ENCODE data around the gene PSMB10.
A peak's percentile ranks its signal among the peaks of the same experiment; 100 is the strongest.
"Not testable (repeated sequence)": the region's sequence is repeated elsewhere in the genome, so short reads cannot be mapped to it uniquely, and the experiment has no call there.

The PSMB10 gene

DNA sequence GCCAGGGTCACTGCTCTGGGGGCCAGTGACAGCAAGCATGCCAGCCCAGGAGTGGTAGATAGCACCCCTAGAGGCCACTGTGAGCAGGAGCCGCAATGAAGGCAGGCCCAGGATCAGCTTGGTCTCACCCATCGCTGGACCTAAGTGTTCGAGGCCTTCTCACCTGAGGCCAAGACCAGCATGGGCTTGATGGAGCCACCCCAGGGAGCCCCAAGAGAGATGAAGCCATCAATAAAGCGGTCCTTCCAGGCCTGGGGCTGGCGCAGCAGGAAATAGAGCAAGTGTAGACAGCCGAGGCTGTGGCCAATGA is 5.5 kb upstream of the PSMB10 start:
- no peak for DNase-seq (ENCODE audit: low read depth)

DNA sequence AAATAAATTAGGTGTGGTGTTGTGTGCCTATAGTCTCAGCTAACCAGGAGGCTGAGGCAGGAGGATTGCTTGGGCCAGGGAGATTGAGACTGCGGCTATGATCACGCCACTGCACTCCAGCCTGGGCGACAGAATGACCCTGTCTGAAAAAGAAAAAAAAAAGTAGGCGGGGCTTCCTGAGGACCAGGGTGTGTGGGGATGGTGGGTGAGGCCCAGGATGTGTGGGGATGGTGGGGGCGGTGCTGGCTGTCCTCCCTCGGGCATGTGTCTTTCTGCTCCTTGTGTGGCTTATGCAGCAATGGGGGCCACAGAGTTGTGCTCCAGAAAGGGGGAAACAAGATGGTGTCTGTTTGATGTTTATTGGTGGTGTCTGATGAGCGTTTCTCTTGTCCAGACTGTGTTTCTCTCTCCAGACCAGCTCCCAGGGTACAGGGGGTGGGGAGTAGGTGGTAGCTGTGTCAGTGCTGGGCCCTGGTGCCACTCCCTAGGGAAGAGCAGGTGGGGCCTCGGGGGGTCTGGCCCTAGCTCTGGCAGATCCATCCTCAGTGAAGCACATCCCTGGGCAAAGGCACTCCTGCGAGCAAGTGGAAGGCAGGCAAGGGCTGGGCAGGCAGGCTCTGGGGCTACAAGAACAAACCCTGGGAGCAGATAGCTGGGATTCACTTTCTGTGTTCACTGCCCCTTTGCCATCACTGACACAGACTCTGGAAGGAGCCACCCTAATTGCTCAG is 5.0 kb upstream of the PSMB10 start:
- DNase-seq (ENCODE audit: low read depth) = no peak

DNA sequence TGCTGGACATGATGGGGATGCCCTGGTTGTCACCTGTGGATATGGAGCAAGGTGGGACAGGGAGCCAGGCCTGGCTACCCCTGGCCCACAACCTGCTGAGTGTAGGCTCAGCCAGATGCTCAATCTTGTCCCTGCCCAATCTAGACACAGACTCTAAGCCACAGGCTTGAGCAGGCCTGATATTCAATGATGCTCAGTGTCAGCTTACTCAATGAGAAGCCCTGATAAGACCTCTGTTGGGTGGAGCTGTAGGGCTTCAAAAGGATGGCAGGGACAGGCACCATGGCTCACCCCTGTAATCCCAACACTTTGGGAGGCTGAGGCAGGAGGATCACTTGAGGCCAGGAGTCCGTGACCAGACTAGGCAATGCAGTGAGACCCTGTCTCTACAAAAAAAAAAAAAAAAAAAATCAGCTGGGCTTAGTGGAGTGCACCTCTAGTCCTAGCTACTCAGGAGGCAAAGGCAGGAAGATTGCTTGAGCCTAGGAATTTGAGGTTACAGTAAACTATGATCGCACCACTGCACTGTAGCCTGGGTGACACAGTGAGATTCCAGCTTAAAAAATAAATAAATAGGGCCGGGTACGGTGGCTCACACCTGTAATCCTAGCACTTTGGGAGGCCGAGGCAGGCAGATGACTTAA is 3.9 kb upstream of the PSMB10 start:
- DNase-seq (ENCODE audit: low read depth) = no peak

DNA sequence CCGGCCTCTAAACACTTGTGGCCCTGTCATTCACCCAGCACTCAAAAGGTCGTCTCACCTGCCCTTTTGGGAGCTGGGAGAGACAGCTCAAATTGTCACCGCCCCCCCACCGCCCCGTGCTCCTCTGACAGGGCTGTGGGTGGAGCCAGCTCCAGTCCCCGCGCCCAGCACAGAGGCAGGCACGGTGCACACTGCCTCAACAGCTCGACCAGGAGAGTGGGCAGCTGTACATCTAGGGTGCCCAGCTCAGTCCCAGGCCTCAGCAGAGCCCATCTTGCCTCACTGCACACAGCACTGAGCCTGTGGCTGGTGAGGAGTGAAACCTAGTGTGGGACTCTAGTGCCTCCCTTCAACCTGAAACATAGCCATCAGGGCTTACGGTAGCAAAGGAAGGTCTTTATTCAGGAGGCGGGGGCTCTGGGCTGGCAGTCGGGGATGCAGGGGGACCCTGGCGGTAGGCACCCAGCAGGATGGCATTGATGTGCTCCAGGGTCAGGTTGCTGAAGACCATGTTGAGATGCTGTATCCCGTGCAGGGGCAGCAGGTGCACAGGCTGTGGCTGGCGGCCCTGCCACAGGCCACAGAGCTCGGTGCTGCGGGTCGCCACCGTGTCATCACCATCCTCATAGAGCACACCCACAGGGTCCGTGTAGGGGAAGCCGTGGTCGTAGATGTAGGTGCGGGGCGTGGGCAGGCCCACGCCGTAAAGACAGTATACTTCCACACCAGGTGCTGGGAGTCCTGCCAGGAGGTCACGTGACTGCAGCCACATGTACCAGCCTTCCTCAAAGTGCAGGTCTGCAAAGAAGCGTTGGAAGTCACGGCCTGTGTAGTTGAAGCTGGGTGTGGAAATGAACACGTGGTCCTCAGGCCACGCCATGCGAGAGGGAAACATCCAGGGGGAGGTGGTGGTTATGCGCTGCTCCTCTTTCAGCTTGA is 3.1 kb upstream of the PSMB10 start:
- DNase-seq (ENCODE audit: low read depth) = no peak

DNA sequence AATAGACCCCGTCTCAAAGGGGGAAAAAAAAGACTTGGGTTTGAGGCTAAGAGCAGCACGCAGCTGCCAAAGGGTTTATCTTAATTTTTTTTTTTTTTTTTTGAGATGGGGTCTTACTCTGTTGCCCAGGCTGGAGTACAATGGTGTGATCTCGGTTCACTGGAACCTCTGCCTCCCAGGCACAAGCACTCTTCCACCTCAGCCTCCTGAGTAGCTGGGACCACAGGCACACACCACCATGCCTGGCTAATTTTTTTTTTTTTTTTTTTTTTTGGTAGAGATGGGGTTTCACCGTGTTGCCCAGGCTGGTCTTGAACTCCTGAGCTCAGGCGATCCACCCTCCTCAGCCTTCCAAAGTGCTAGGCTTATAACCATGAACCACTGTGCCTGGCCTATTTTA is 1.1 kb upstream of the PSMB10 start:
- DNase-seq (ENCODE audit: low read depth) = not testable (repeated sequence)

DNA sequence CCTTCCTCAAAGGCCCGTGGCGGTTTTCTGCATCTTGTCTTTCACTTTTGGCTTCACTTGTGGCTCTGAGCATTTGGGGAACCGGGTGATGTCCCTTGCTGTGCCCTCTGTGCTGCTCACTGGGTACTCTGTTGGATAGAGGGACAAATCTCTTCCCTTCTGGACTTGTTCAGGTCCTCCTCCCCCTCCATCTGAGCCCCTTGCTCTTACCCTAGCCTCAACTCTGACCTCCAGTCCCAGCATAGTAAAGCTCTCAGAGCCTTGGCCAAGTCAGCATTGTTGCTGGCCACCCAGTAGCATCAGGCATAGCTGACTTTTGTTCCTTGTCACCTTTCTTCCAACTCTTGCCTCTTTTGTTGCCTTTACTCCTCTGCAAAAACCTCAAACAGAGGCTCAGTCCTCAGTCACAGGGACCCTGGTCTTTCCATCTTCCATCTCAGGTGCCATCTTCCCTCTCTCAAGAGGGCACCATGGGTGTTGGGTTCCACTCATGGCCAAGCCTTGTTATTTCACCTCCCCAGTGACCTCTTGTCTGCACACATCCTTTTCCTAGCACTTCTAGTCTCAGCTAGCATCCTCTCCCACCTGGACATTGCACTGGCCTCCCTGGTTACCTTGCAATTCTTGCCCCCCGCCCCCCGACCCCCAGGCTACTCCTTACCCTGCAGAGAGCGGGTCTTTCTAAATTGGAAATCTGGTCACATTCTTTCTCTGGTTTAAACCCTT is 393 bp upstream of the PSMB10 start:
- DNase-seq (ENCODE audit: low read depth) = no peak

DNA sequence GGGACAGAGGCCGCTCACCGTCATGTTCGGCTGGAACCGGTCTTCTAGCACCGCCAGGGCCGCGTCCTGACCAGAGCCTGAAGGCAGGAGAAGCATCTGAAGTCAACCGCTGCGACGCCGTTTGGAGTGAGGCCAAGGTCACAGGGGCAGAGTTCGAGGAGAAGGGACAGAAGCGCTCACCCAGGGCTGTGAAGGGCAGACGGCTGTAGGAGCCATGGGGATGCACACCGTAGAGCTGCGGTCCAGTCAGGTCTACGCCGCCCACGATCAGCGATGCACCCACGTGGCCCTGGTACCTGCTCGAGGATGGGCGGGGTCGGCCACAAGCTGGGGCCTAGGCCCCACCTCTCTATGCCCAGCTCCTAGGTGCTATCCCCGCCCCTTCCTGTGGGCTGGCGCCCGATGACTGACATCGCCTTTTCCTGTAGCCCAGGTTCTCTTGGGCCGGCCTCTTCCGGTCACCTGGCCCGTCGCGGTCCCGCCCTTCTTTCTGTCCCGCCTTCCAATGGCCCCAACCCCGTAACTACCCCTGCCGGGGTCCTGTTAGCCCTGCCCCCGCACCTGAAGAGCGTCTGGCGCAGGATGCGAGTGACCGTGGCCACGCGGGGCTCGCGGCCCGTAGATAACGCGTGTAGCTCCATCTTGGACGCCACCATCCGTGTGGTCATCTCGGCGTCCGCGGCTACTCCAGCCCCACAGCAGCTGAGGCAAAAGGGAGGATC is 1.1 kb downstream of the PSMB10 start:
- peak; percentile 86 for DNase-seq (ENCODE audit: low read depth)

DNA sequence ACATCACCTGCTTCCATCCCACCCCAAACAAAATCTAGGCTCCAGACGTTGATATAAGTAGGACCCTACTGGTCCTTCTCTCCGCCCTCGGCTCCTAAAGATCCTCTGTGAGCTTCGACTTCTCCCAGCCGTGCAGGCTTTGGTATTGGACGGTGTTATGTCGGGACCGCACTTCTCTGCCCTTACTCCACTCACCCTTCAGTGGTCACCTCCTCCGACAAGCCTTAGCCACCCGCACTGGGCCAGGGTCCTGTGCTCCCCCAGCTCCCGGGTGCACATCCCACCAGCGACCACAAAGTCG is 1.6 kb downstream of the PSMB10 start:
- no peak for DNase-seq (ENCODE audit: low read depth)

DNA sequence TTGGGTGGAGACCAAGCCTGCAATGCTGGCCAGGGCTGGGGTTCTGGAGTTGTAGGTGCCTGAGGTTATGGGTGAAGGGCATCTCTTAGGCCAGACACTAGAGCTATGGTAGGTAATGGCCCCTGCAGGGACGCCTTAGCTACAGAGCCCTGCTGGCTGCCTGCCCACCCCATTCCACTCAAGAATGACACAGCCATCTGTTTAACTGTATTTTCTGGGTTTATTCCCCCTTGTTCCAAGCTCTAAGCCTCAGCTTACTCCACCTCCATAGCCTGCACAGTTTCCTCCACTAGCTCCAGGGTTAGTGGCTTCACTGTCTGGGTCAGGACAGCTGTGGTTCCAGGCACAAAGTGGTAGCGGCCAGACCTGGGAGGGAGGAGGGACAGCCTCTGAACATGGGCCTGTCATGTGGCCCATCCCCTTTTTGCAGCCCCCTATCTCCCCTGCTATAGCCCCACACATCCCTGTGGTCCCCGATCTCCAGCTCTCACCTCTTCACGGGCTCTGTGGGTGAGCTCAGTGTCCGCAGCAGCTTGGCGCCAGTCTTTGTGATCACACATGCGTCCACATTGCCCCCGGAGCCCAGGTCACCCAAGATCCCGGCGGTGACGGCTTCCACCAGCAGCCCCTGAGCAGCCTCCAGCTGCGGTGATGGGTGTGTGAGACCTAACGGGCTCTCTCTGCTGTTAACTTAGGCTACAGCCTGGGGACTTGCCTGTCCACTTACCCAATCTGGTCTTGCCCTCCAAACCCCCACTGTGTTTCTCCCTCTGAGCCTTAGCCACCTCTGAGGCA is 2.1 kb downstream of the PSMB10 start:
- DNase-seq (ENCODE audit: low read depth) = no peak

DNA sequence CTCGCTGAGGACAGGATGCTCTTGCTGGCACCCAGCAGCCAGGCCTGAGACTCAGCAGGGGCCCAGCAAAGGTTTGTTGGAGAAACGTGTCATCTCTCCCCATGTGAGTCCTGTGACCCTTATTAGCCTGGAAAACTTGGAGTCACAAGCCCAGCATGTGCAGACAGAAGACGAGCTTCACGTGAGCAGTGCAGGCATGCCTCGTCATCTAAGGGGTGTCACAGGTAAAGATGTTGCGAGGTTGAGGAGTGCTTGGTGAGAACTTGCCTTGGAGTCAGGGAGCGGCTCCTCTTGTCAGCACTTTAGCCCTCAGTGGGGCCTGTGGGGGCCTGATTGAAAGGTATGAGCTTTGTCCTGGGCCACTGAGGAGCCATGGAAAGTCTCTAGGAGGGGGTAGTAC is 2.8 kb downstream of the PSMB10 start:
- no peak for DNase-seq (ENCODE audit: low read depth)

DNA sequence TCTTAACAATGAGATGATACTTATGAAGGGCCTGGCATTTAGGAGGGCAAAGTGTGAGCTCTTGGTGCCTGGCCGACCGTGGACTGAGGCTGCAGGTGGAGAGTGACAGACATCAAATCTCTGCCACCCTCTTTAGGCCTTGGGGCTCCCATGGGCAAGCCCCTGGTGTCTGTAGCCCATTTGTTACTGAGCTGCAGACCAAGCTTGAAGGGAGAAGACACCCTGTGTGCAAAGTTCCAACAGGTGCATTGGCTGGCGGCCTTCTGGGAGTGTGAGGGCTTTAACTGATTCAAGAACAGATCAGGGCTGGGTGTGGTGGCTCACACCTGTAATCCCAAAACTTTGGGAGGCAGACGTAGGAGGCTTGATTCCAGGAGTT is 4.2 kb downstream of the PSMB10 start:
- DNase-seq (ENCODE audit: low read depth) = no peak

DNA sequence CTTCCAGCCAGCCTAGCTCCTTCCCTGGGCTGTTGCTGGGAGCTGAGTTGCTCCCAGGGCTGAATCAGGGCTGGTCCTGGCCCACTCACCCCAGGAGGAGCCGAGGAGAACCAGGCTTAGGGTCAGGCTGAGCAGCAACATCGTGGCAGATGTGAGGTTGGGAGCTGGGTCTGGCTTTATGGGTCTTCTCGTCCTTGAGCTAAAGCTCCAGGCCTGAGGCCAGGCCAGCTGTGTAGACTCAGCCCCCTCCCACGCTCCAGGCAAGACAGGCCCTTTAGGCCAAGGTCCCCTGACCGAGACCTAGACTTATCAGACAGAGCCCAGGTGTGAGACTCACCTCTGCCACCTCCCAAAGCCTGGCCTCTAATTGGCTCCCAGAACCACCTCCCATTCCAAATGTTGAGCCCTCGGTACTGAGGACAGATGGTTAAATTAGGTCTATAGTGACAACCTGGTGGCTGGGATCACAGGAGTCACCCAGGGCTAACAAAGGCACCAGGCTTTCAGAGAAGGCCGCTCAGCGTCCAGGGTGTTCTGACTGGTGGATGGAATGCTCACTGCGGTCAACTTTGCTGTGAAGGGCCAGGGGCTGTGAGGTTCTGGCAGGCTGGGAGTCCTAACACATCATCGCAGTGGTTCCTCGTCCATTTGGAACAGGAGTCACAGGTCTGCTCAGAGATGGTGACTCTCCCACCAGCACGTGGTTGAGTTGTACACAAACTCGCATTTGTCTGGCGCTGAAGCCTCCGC is 4.8 kb downstream of the PSMB10 start, which contains the start of gene CTRL:
TSS of gene CTRL (minus strand) at position 151 of the 750 bp plus-strand sequence. CDS start at position 141, 10 bp downstream.
- no peak for DNase-seq (ENCODE audit: low read depth)

DNA sequence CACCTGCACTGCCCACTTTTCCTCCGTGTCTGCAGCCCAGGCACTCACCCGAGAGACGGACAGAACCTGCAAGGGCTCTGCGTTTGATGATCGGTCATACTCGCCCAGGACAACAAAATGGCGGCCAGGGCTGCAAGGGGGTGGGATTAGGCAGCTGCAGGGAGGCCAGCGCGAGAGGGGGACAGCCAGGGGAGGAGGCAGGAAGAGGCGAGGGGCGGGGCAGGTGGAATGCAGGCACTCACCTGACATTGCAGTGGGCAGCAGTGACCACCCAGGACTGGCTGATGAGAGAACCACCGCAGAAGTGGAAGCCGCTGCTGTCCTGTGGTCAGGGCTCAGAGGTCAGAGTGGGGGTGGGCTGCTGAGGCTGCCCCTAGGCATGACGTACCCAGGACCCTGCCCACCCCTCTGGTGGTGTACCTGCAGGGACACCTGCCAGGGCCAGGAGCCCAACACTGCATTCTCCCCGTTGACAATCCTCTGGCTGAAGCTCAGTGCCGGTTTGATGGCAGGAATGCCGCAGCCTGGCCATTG is 5.9 kb downstream of the PSMB10 start:
- DNase-seq (ENCODE audit: low read depth) = no peak

DNA sequence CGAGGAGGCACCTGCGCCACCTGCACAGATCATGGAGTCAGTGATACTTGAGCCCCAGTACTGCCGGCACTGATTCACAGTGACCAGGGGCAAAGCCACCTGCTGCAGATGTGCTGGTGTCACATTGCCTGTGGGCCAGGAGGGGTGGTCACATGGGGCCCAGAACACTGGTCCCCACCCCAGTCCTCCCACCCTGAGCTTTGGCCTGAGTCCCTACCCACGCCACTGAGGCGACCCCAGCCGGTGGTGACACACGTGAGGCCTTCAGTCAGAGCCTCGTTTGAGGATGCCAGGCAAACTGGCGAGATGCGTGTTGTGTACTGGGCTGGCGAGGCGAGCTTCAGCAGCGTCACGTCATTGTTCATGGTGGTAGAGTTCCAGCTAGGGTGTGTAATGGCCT is 6.5 kb downstream of the PSMB10 start:
- DNase-seq (ENCODE audit: low read depth) = no peak

DNA sequence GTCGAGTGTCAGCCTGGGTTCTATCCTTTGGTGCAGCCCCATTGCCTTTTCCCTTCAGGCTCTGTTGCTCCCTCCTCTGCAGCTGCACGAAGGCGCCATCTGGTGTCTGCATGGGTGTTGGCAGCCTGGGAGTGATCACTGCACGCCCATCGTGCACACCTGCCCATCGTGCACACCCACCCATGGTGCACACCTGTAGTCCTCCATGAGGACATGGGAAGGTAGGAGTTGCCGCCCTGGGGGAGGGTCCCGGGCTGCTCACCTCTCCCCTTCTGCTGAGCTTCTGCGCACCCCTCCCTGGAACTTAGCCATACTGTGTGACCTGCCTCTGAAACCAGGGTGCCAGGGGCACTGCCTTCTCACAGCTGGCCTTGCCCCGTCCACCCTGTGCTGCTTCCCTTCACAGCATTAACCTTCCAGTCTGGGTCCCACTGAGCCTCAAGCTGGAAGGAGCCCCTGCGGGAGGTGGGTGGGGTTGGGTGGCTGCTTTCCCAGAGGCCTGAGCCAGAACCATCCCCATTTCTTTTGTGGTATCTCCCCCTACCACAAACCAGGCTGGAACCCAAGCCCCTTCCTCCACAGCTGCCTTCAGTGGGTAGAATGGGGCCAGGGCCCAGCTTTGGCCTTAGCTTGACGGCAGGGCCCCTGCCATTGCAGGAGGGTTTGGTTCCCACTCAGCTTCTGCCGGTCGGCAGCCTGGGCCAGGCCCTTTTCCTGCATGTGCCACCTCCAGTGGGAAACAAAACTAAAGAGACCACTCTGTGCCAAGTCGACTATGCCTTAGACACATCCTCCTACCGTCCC is 7.9 kb downstream of the PSMB10 start:
- no peak for DNase-seq (ENCODE audit: low read depth)

DNA sequence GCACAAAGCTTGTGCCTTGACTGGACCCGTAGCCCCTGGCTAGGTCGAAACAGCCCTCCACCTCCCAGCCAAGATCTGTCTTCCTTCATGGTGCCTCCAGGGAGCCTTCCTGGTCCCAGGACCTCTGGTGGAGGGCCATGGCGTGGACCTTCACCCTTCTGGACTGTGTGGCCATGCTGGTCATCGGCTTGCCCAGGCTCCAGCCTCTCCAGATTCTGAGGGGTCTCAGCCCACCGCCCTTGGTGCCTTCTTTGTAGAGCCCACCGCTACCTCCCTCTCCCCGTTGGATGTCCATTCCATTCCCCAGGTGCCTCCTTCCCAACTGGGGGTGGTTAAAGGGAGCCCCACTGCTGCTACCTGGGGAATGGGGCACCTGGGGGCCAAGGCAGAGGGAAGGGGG is 8.5 kb downstream of the PSMB10 start:
- no peak for DNase-seq (ENCODE audit: low read depth)

DNA sequence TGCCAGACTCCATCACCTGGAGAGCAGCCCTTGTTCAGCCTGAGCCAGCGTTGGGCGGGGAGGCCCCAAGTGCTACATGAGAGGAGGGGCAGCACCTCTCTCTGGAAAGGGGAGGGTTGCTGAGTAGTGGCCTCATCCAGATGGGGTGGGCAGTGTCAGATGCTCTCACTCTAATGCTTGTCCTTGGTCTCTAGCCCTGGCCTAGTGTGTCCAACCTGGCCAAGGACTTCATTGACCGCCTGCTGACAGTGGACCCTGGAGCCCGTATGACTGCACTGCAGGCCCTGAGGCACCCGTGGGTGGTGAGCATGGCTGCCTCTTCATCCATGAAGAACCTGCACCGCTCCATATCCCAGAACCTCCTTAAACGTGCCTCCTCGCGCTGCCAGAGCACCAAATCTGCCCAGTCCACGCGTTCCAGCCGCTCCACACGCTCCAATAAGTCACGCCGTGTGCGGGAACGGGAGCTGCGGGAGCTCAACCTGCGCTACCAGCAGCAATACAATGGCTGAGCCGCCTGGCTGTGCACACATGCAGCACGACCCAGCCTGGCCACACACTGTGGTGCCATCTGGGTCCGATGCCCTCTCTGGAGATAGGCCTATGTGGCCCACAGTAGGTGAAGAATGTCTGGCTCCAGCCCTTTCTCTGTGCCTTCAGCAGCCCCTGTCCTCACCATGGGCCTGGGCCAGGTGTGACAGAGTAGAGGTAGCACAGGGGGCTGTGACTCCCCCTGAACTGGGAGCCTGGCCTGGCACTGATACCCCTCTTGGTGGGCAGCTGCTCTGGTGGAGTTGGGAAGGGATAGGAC is 9.3 kb downstream of the PSMB10 start:
- DNase-seq (ENCODE audit: low read depth) = no peak

DNA sequence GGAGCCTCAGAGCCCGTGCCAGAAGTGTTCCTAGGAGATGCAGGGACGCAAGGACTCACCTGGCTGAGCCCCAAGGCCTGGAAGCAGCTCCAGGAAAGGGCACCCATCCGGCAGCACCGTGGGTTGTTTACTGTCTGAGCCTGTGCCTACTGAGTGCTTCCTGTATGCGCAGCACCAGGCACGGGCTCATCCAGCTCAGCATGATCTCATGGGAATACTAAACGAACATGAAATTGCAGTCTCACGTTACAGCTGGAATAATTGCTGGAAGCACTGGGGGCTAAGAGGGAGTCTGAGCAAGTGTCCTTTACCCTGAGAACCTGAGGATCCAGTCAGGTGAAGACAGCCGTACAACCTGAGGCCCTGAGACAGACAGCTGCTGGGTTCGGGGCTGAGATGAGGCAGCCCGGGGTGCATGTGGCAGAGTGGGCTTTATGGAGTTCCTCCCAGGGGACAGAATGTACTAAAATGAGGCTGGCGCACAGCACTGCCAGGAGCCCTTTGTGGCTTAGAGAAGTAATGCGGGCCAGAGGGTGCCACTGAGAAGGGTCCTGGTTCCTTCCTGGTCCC is 10.4 kb downstream of the PSMB10 start:
- no peak for DNase-seq (ENCODE audit: low read depth)
